Activated T-cell treated with anti-CD3 and anti-CD28 coated beads, Interleukin-2, amount 50 U/mL, for 48 hours (primary cell): ENCODE measurements around the gene BIRC2.
"Not testable (repeated sequence)": the region's sequence is repeated elsewhere in the genome, so short reads cannot be mapped to it uniquely, and the experiment has no call there.

ENCODE experiments used
- DNase-seq, 2 experiments: peaks; one replicate each; pipeline ENCODE4 v3.0.0-alpha.2; 2020

Gene BIRC2

GRCh38 chr11:102323542-102324251 is 23.3 kb upstream of the BIRC2 start:
- no peak for DNase-seq

- no peak for DNase-seq
These were observed 21.9 kb upstream of the BIRC2 start for GRCh38 chr11:102325088-102325487.

- no peak for DNase-seq
These were observed 18.3 kb upstream of the BIRC2 start for GRCh38 chr11:102328748-102329147.

DNA sequence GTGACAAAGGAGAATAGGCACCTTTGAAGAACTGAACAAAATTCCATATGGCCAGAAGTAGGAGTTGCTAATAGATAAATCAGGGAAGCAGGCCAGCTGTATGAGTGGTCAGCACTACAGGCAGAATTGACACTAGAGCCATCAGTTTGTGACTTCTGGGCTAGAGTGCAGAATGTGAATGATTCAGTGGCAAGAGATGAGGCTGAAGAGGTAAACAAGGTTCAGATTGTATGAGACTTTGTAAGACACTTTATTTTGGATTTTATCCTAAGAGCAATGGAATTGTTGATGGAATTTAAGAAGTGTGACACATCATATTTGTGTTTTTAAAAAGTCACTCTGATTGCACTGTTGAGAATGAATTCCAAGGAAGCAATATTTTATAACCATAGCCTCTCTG is 16.8 kb upstream of the BIRC2 start:
- DNase-seq = no peak

DNA sequence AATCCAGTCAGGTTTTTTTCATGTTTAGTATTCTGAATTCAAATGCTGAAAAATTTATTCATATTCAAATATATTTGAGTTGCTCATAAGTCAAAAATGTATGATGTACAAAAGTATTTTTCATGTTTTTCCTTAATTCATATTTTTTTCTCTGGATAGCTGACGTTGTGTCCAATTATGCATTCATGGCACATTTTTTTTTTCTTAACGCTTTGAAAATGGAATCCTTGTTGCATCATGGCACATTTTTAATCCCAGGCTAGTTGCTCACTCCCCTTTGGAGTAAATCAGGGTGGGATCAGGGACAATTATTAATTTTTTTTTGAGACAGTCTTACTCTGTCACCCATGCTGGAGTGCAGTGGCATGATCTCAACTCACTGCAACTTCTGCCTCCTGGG is 15.7 kb upstream of the BIRC2 start:
- DNase-seq = no peak

DNA sequence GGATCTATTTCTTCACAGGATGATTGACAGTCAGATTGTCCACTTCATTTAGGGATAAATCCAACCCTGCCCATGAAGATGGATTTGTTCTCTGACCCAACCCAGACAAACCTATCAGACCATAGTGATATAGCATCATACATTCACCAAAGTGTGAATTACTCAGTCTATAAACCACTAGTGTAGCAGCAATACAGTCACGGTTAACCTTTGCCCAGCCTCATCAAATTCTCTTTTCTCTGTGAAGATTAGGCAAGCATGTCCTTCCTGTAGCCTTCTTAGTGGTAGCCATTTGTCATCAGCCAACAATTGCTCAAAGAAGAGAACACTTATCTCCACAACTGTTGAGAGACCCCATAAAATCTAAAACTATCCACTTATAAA is 14.4 kb upstream of the BIRC2 start:
- DNase-seq = no peak

- no peak for DNase-seq
These were observed 8.5 kb upstream of the BIRC2 start for GRCh38 chr11:102338479-102339010.

DNA sequence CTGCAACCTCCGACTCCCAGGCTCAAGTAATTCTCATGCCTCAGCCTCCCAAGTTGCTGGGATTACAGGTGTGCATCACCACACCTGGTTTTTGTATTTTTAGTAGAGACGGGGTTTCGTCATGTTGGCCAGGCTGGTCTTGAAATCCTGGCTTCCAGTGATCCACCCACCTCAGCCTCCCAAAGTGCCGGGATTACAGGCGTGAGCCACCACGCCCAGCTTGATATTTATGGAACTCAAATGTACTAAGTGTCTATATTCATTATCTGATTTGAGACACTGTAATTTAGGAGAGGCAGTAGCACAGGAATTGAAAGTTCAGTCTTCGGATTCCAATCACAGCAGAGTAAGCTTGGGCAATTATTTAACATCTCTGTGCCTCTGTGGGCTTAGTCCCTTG is 5.7 kb upstream of the BIRC2 start:
- DNase-seq = not testable (repeated sequence)

GRCh38 chr11:102341844-102342318 is 5.1 kb upstream of the BIRC2 start:
- peak; percentile 76 to 77 for DNase-seq

DNA sequence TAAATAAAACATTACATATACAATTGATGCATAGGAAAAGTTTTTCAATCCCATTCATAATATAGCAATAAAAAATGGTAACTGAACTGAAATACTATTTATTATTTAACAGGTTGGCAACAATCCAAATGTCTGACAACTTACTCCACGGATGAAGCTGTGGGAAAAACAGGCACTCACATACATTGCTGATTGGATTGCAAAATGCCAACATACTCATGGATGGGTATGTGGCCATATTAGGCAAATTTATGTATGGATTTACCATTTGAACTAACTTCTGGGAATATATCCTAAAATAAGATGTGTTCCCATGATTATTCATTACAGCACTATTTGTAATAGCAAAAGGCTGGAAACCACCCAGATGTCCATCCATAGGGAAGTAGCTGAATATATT is 3.2 kb upstream of the BIRC2 start:
- no peak for DNase-seq

DNA sequence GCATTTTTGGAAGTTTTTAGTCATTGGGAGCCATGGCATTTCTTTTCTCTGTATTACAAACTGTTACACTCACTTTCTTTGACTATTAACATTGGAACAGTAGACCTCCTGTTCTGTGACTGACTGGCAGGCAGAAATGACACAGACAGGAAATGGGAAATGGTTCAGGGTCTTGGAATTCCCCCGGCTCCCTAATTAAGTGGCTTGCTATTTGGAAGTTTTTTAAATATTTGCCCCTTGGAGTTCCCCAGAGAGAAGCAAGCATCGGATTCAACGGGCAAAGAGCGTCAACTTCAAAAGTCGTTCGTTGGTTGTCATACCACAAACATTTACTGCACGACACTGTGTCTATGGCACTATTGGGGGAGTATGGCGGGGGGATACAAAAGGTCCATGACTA is 1.1 kb upstream of the BIRC2 start:
- peak; percentile 35 to 53 for DNase-seq

DNA sequence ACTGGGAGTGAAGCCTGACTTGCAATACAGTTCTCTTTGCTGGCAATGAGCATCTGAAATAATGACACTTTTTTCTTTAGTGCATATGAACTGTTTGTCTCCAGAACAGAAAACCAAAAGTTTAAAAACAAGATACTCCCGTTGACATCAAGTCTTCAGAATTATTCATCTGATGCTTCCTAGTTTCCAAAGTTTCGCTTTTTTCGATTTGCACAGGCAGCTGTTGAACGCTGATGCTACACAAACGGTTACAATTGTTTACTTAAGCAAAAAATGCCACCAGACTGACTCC is 612 bp upstream of the BIRC2 start:
- no peak for DNase-seq

- peak in 1 of 2 experiments; percentile 43 for DNase-seq
These were observed 702 bp downstream of the BIRC2 start for GRCh38 chr11:102347462-102348370.

- DNase-seq = no peak
These were observed 10.1 kb downstream of the BIRC2 start for GRCh38 chr11:102357116-102357515.

DNA sequence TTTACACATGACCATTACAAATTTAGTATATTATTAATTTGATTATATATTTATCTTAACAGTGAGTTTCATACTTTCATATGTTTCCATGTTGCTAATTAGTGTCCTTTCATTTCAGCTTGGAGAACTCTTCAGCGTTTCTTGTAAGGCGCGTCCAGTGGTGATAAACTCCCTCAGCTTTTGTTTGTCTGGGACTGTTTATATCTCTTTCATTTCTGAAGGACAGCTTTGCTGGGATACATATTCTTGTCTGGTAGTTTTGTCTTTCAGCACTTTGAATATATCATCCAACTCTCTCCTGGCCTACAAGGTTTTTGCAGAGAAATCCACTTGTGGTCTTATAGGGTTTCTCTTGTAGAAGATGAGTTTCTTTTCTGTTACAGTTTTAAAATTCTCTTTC is 12.4 kb downstream of the BIRC2 start:
- DNase-seq = no peak

- no peak for DNase-seq
These were observed 13.7 kb downstream of the BIRC2 start for GRCh38 chr11:102360681-102361080.

DNA sequence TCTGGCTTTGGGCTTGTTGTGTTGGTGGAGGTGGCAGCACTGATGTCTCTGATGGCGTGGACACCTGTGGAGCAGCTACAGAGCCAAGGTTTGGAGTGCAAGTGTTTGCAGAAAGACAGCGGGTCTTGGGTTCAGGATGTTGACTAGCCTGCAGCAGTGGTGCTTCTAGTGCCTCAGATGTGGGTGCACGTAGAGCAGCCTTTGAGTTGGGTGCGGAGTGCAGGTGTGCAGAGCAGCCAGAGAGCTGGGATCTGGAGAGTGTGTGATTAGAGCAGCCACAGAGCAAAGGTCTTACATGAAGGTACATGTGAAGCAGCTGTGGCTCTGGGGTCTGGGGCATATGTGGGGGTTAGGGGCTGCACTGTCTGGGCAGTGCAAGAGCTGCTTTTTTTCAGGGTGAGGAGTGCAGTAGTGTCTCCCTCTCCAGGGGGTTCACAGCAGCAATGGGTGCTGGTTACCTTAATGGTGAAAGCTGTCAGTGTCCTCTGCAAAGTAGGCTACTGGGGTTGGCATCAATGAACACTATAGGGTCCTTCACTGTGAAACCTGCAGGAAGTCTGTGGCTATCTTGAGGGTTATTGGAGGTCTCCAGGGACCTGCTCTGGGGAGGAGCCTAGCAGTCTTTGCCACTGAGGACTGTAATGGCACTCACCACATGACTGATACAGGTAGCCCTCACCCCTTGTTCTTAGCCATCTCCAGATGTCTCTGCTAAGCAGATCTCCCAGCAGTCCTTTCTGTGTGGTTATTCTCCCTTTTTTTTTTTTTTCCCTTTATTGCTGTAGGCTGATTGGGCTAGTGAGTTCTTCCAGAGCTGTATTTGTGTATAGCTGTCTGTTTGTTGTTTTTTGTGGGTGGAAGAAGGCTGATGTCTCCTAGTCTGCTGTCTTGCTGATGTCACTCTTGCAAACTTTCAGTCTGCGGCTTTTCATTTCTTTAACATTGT is 14.3 kb downstream of the BIRC2 start:
- no peak for DNase-seq

DNA sequence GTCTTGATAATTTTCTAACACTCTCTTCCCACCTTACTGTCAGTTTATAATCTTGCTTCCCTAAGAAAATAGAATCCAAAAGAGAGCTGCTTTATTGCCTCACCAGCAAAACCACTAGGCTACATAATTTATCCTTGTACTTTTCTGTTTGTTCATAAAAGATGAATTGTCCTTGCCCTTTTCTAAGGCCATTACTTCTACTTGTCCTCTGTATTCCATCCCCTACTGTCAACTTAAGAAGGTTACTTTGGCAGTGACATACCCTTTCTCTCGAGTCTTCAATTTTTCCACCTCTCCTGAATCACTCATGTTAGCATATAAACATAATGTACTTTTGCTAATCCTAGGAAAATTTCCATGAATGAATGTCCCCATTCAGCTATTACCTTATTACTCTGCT is 18.0 kb downstream of the BIRC2 start:
- DNase-seq = no peak

- DNase-seq = no peak
These were observed 20.4 kb downstream of the BIRC2 start for GRCh38 chr11:102367364-102367763.

DNA sequence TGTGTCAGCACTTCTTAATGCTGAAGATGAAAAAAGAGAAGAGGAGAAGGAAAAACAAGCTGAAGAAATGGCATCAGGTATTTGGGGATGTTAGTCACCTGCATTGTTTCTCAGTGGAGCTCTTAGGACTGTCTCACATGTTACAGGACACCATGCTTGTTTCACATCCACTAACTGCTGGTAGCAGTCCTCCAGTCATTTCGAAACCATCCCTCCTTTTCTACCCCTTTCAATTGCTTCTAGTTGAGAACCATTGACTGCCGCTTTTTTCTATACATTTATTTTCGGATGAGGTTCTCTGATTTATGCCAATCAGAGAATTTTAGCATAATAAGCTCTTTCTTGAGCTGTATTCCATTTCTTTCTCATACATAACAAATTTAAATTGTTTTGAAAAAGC is 21.5 kb downstream of the BIRC2 start:
- DNase-seq = no peak

- DNase-seq = not testable (repeated sequence)
These were observed 27.8 kb downstream of the BIRC2 start for GRCh38 chr11:102374633-102375424.
